SK-N-MC (cell line): ENCODE results near the gene PIGQ.

Experiments used
- EZH2 ChIP-seq: fragments of 200-600 bp; sonication (generic); IDR thresholded peaks from one replicate; pipeline ENCODE4 v1.6.1; 2017; ENCODE audit warnings: antibody characterized with exemption
- FOXP2 ChIP-seq: optimal IDR thresholded peaks from 2 replicates; pipeline ENCODE3; 2011; ENCODE audit warnings: mild to moderate bottlenecking, moderate library complexity; ENCODE audit not compliant: insufficient read depth; ENCODE audit errors: extremely low read length, control extremely low read depth
- POLR2AphosphoS5 ChIP-seq: IDR thresholded peaks from 2 replicates; pipeline ENCODE4 v1.6.1; 2012; ENCODE audit warnings: mild to moderate bottlenecking, low read depth, low read length, borderline replicate concordance

GRCh38 chr16:534856-535445, 34.8 kb upstream of the PIGQ start:
- TF ChIP-seq POLR2AphosphoS5 (no peak), EZH2 (no peak), FOXP2 (no peak)
